ENCODE data around the gene WWTR1. TPM values are rescaled to one million over a fixed set of nuclear protein-coding genes. Genes with fewer than 3 reads are reported as not detected.

The WWTR1 gene
- total and polyA plus RNA-seq, 2 experiments from 2014 or later, result 25.1 to 26.2 TPM

DNA sequence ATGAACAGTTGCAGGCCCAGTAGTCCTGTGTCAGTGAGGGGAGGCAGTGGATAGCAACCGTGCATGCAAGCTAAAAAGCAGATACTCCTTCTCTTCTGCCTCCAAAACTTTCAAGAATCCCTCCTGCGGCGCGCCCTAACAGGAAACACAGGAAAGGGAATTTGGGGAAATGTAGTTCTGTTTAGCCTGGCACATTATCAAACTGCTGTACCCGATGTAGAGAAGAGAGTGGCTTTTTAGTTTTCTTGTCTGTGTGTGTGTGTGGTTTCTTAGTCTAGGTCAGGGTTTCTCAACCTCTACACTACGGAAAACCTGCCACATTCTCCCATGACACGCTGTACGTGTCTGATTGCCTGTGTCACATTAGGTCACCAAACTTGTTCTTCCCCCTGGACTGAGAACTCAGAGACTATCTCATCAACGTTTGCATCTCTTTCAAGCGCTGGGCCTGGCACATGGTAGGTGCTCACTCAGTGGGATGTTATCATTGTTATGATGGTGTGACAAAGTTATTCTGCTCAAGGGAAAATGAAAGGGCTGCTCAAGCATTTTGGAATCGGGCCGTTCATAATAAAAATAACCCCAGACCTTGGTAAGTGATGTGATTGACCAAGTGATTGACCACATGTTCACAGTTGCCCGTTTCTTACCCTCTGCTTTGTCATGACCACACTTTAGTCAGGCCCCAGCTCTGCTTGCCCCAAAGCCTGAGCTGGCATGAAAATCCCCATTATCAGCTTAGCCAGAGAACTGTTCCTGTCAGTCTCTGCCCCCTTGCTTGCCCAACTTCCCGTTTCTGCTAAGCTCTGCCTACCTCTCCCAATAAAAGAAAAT, 150.1 kb downstream of the WWTR1 start:
- Histone ChIP-seq H3K27me3 (ENCODE audit: insufficient read depth) (no peaks in the 10 kb centered on the region), H3K9me2 (ENCODE audit: insufficient read depth) (no peaks in the 10 kb centered on the region), H3F3A (replicated peaks; ENCODE audit: low read depth) (no peaks in the 10 kb centered on the region), H3K4me1 (ENCODE audit: insufficient read depth) (no peaks in the 10 kb centered on the region), H4K20me1 (replicated peaks; ENCODE audit: insufficient read depth) (no peaks in the 10 kb centered on the region), H3K4me3 (no peak overlapping the region), H3K27ac (ENCODE audit: low read depth) (no peak overlapping the region), H3K4me2 (no peak overlapping the region), H2AFZ (peak overlapping the region; percentile 86), H3K36me3 (ENCODE audit: insufficient read depth) (no peaks in the 10 kb centered on the region), H3K79me2 (replicated peaks; ENCODE audit: insufficient read depth) (no peaks in the 10 kb centered on the region)
- Mint-ChIP-seq H3K27ac (no peak overlapping the region), H3K36me3 (ENCODE audit: low read depth) (no peaks in the 10 kb centered on the region), H3K9me3 (no peaks in the 10 kb centered on the region), H3K4me1 (peaks cover 2% of the 10 kb centered on the region; the same call in 1 of the 3 replicates), H3K4me3 (no peak overlapping the region), H3K27me3 (ENCODE audit: insufficient read depth, low read depth, poor library complexity) (no peaks in the 10 kb centered on the region)
- DNase-seq (ENCODE audit: low spot score) (peak; percentile 26), ATAC-seq (no peak)
- TF ChIP-seq, protein P1, sequence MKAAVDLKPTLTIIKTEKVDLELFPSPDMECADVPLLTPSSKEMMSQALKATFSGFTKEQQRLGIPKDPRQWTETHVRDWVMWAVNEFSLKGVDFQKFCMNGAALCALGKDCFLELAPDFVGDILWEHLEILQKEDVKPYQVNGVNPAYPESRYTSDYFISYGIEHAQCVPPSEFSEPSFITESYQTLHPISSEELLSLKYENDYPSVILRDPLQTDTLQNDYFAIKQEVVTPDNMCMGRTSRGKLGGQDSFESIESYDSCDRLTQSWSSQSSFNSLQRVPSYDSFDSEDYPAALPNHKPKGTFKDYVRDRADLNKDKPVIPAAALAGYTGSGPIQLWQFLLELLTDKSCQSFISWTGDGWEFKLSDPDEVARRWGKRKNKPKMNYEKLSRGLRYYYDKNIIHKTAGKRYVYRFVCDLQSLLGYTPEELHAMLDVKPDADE (IDR thresholded peaks at IDR 0.05), result 0 out of 2 replicates have a peak, but pooled peaks have one; percentile 43
- TF ChIP-seq EZH2phosphoT487 (IDR thresholded peaks at IDR 0.05; ENCODE audit: unreplicated experiment), result no peak

DNA sequence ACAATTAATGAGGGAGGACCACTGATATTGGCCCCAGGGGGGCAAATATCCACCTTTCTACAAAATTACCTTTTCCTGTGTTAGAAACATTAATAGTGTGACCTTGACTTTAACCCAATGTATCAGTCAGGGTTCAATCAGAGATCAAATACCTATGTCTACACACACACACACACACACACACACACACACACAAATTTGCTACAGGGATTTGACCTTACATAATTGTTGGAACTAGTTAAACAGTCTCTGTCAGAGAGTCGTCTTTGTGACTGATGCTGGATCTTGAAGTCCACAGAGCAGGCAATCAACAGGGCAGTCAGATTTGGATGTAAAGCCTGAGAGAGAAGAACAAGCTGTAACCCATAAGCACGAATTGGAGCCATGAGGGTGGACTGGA, 150.9 kb downstream of the WWTR1 start:
- no peaks in the 10 kb centered on the region for H3K27me3 Mint-ChIP-seq (ENCODE audit: insufficient read depth, low read depth, poor library complexity)
- no peak for DNase-seq (ENCODE audit: low spot score)
- H3K36me3 ChIP-seq (ENCODE audit: insufficient read depth), result no peaks in the 10 kb centered on the region
- H3K9me2 ChIP-seq (ENCODE audit: insufficient read depth), result no peaks in the 10 kb centered on the region
- no peaks in the 10 kb centered on the region for H3K4me1 Mint-ChIP-seq
- TF ChIP-seq ZNF114 (CRISPR knock-in tag; IDR thresholded peaks at IDR 0.05) (no peak), EZH2phosphoT487 (IDR thresholded peaks at IDR 0.05; ENCODE audit: unreplicated experiment) (no peak), ZNF331 (CRISPR knock-in tag; IDR thresholded peaks at IDR 0.05; ENCODE audit: low read depth) (no peak), JUNB (IDR thresholded peaks at IDR 0.05; ENCODE audit: unreplicated experiment) (no peak)
- TF ChIP-seq, protein P2, sequence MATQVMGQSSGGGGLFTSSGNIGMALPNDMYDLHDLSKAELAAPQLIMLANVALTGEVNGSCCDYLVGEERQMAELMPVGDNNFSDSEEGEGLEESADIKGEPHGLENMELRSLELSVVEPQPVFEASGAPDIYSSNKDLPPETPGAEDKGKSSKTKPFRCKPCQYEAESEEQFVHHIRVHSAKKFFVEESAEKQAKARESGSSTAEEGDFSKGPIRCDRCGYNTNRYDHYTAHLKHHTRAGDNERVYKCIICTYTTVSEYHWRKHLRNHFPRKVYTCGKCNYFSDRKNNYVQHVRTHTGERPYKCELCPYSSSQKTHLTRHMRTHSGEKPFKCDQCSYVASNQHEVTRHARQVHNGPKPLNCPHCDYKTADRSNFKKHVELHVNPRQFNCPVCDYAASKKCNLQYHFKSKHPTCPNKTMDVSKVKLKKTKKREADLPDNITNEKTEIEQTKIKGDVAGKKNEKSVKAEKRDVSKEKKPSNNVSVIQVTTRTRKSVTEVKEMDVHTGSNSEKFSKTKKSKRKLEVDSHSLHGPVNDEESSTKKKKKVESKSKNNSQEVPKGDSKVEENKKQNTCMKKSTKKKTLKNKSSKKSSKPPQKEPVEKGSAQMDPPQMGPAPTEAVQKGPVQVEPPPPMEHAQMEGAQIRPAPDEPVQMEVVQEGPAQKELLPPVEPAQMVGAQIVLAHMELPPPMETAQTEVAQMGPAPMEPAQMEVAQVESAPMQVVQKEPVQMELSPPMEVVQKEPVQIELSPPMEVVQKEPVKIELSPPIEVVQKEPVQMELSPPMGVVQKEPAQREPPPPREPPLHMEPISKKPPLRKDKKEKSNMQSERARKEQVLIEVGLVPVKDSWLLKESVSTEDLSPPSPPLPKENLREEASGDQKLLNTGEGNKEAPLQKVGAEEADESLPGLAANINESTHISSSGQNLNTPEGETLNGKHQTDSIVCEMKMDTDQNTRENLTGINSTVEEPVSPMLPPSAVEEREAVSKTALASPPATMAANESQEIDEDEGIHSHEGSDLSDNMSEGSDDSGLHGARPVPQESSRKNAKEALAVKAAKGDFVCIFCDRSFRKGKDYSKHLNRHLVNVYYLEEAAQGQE (IDR thresholded peaks at IDR 0.05; ENCODE audit: unreplicated experiment), result no peak
- TF ChIP-seq, protein P3, sequence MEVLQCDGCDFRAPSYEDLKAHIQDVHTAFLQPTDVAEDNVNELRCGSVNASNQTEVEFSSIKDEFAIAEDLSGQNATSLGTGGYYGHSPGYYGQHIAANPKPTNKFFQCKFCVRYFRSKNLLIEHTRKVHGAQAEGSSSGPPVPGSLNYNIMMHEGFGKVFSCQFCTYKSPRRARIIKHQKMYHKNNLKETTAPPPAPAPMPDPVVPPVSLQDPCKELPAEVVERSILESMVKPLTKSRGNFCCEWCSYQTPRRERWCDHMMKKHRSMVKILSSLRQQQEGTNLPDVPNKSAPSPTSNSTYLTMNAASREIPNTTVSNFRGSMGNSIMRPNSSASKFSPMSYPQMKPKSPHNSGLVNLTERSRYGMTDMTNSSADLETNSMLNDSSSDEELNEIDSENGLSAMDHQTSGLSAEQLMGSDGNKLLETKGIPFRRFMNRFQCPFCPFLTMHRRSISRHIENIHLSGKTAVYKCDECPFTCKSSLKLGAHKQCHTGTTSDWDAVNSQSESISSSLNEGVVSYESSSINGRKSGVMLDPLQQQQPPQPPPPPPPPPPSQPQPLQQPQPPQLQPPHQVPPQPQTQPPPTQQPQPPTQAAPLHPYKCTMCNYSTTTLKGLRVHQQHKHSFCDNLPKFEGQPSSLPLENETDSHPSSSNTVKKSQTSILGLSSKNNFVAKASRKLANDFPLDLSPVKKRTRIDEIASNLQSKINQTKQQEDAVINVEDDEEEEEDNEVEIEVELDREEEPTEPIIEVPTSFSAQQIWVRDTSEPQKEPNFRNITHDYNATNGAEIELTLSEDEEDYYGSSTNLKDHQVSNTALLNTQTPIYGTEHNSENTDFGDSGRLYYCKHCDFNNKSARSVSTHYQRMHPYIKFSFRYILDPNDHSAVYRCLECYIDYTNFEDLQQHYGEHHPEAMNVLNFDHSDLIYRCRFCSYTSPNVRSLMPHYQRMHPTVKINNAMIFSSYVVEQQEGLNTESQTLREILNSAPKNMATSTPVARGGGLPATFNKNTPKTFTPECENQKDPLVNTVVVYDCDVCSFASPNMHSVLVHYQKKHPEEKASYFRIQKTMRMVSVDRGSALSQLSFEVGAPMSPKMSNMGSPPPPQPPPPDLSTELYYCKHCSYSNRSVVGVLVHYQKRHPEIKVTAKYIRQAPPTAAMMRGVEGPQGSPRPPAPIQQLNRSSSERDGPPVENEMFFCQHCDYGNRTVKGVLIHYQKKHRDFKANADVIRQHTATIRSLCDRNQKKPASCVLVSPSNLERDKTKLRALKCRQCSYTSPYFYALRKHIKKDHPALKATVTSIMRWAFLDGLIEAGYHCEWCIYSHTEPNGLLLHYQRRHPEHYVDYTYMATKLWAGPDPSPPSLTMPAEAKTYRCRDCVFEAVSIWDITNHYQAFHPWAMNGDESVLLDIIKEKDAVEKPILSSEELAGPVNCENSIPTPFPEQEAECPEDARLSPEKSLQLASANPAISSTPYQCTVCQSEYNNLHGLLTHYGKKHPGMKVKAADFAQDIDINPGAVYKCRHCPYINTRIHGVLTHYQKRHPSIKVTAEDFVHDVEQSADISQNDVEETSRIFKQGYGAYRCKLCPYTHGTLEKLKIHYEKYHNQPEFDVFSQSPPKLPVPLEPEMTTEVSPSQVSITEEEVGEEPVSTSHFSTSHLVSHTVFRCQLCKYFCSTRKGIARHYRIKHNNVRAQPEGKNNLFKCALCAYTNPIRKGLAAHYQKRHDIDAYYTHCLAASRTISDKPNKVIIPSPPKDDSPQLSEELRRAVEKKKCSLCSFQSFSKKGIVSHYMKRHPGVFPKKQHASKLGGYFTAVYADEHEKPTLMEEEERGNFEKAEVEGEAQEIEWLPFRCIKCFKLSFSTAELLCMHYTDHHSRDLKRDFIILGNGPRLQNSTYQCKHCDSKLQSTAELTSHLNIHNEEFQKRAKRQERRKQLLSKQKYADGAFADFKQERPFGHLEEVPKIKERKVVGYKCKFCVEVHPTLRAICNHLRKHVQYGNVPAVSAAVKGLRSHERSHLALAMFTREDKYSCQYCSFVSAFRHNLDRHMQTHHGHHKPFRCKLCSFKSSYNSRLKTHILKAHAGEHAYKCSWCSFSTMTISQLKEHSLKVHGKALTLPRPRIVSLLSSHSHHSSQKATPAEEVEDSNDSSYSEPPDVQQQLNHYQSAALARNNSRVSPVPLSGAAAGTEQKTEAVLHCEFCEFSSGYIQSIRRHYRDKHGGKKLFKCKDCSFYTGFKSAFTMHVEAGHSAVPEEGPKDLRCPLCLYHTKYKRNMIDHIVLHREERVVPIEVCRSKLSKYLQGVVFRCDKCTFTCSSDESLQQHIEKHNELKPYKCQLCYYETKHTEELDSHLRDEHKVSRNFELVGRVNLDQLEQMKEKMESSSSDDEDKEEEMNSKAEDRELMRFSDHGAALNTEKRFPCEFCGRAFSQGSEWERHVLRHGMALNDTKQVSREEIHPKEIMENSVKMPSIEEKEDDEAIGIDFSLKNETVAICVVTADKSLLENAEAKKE (CRISPR knock-in tag; IDR thresholded peaks at IDR 0.05), result no peak
- H3K79me2 ChIP-seq (replicated peaks; ENCODE audit: insufficient read depth), result no peaks in the 10 kb centered on the region
- no peaks in the 10 kb centered on the region for H4K20me1 ChIP-seq (replicated peaks; ENCODE audit: insufficient read depth)
- H3K27ac Mint-ChIP-seq, result no peak overlapping the region
- H3F3A ChIP-seq (replicated peaks; ENCODE audit: low read depth), result no peaks in the 10 kb centered on the region
- H3K4me1 ChIP-seq (ENCODE audit: insufficient read depth), result no peaks in the 10 kb centered on the region
- H3K9me3 Mint-ChIP-seq, result no peaks in the 10 kb centered on the region
- H3K27ac ChIP-seq (ENCODE audit: low read depth), result no peak overlapping the region
- H3K36me3 Mint-ChIP-seq (ENCODE audit: low read depth), result no peaks in the 10 kb centered on the region
- H3K4me3 Mint-ChIP-seq, result no peak overlapping the region
- H3K4me2 ChIP-seq, result no peak overlapping the region
- peak overlapping the region; percentile 86 for H2AFZ ChIP-seq
- no peak for ATAC-seq
- H3K27me3 ChIP-seq (ENCODE audit: insufficient read depth), result no peaks in the 10 kb centered on the region
- H3K4me3 ChIP-seq, result no peak overlapping the region

Measured in GM23338 (cell line).